ENCODE results near the gene TMEM258.

TMEM258 gene

DNA sequence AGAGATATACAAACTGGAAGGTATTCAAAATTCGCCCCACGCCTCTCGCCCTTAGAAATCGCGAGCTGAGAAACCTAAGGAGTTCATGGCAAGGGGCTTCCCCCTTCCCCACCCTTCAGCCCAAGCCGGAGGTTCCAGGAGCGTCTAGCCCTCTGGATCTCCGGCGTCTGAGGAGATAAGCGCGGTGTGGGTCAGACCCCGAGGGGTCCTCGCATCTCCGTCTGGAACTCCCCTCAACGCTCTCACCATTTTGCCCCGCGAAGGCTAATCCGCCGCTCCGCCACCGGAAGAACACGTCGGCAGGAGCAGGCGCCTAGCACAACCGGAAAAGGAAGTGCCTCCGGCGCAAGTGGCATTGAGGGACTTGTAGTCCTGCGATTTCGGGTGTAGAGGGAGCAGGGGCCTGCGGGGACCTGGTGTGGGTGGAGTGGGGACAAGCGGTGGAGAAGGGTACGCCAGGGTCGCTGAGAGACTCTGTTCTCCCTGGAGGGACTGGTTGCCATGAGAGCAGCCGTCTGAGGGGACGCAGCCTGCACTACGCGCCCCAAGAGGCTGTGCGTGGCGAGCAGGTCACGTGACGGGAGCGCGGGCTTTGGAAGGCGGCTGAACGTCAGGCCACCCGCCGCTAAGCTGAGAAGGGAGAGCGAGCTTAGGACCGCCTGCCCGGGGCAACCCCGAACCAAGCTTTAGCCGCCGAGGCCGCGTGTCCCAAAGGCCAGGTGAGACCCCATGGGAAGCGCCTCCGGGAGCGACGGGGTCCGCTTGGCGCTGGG lies at the start of gene TMEM258, which contains the start of gene FEN1:
TSS of gene TMEM258 (minus strand) at position 290 of the 773 bp plus-strand sequence. CDS start at position 249, 41 bp downstream.
TSS of gene FEN1 (plus strand) at position 602 of the 773 bp plus-strand sequence. CDS start 2,451 bp downstream, outside the sequence.
- peak; percentile 83 to 89 for DNase-seq

DNA sequence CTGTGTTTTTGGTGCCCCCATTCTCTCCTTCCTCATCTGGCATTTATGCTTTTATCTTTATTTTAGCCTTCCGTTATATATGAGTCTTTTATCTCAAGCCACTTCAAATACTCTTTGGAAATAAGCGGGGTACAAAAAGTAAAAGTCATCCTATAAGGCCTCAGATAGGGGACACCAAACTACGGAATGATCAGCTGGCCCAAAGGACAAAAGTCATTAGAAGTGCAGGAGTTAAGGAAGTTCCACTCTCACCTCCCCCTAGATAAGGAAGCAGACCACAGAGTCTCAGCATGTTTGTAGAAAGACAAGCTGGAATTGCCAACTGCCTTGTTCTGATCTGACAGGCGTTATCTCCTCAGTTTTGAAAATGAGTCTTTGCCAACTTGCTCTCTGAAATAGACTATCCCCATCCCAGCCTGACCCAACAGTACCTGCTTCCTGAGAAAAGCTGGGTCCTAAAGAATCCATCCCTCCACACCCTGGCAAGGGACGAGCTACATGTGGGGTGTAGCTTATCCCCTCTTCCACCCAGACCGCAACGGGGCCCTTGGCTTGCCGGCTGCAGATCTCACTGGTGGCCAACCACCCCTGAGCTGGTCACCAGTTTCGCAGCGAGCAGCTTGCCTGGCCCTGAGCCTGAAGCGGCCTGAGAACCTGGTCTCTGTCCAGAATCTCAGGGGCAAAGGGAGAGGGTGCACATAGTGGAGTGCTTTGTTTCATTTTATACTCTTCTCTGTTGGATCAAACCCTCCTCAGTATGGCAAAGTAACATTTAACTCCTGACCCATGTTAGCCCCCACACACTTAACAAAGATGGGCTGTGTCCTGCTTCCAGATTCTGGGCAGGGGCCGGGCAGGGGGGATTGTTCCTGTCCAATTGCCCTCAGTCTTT lies 49.5 kb upstream of the TMEM258 start:
- DNase-seq: no peak

DNA sequence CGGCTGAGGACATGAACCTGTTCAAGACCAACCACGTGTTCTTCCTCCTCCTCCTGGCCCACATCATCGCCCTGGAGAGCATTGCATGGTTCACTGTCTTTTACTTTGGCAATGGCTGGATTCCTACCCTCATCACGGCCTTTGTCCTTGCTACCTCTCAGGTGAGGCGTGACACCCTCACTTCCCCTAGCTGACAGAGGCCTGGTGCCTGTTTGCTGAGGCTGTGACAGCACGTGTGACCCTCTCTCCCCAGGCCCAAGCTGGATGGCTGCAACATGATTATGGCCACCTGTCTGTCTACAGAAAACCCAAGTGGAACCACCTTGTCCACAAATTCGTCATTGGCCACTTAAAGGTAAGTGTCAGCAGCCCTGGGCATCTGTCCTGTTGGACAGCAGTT lies 48.0 kb upstream of the TMEM258 start:
- DNase-seq: no peak

DNA sequence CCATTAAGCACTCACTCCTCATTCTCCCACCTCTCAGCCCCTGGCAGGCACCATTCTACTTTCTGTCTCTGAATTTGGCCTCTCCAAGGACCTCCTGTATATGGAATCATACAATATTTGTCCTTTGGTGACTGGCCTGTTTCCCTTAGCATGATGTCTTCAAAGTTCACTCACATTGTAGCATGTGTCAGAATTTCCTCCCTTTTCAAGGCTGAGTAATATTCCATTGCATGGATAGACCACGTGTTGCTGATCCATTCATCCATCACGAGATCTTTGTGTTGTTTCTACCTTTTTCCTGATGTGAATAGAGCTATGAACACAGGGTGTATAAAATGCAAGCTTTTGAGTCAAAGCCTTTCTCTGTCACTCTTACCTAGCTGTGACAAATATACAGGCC lies 47.3 kb upstream of the TMEM258 start:
- DNase-seq: no peak

DNA sequence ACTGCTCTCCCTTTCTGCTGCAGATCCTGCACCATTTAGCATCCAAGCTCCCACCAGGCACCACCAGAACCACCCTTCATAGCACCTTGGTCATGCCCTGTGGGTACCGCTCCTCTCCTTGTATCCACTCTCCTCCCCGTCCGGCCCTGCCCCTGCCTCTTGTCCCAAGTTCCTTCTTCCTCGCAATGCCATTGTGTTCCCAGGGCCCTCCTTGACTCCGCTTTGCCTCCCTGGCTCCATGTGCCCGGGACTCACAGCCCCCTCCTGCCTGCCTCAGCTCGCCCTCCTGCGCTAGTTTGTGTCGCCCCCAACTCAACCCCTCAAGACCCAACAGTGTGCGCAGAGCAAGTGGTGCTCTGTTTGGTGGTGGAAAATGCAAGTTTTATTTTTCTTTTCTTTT lies 46.5 kb upstream of the TMEM258 start:
- DNase-seq: no peak

DNA sequence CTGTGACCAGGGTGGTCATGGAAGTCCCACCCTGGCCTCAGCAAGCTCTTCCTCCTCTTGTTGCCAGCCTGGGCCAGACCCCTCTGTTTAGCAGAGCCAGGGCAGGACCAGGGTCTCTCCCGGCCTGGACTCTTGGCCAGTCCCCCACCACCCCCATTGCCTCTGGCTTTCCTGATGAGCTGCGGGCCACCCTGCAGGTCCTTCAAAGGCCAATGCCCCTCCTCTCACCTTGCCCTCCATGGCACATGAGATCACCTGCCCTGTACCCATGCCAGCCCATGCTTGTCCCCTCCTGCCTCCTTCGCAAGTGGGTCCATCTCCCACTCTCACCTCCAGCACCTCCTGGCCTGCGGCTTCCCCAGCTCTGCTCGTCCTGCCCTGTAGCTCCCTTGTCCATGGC lies 46.1 kb upstream of the TMEM258 start:
- no peak for DNase-seq

DNA sequence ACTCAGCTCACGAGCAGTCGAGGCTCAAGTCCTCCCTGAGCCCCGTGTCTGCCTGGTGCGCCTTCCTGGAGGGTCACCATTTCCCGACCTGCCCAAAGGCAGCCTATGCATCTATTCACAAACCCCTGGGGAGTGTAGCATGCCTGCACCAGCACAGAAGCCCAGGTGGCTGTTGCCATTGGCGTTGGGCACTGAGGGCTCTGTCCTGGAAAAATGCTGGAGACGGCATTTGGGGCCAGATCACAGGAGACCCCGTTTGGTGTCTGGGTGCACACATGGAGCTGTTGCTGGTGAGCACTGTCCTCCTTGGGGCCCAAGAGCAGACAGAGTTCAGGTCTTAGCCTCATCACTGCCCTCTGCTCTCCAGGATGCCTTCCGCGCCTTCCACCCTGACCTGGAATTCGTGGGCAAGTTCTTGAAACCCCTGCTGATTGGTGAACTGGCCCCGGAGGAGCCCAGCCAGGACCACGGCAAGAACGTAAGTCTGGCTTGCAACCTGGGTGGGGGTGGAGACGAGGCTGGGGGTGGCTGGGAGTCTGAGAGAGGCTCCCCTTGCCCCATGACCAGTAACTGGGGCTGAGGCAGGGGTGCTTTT lies 45.1 kb upstream of the TMEM258 start:
- DNase-seq: no peak

DNA sequence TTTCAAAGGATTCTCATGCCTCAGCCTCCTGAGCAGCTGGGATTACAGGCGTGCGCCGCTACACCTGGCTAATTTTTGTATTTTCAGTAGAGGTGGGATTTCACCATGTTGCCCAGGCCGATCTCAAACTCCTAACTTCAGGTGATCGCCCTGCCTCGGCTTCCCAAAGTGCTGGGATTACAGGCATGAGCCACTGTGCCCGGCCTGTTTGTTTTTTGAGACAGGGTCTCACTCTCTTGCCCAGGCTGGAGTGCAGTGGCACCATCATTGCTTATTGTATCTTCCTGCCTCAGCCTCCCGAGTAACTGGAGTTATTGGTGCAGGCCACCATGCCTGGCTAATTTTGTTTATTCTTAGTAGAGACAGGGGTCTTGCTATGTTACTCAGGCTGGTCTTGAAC lies 43.8 kb upstream of the TMEM258 start:
- DNase-seq: no peak

DNA sequence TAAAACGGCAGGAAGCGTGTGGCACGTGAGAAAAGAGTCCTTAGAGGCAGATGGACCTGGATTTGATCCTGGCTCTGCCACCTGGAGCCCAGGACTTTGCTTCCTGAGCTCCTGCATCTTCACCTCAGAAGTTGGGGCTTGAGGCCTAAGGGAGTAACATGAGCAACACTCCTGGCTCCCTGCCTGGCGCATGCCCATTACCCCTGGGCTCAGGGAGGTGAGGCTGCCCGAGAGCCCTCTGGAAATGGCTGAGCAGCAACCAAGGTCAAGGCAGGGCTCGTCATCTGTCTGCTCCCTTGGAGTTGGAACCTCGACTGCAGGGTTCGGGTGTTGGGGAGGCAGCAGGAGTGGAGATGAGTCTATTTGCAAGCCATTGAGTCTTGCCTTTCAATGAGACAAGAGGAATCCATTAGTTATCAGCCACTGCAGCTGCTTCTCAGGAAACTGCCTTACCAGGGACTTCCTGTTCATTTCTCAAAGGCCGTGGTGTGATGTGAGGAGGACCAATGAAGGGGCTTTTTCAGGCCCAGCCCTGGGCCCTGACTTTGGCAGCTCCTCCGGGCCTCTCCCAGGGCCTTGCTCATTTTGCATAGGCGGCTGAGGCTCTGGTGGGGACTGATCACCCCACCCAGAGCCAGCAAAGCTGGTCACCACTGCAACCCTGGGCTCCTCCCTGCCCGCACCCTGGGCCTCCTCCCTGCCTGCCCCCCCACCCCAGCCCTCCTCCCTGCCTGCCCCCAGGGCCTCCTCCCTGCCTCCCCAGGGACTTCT lies 42.1 kb upstream of the TMEM258 start:
- DNase-seq: peak; percentile 83 to 91

DNA sequence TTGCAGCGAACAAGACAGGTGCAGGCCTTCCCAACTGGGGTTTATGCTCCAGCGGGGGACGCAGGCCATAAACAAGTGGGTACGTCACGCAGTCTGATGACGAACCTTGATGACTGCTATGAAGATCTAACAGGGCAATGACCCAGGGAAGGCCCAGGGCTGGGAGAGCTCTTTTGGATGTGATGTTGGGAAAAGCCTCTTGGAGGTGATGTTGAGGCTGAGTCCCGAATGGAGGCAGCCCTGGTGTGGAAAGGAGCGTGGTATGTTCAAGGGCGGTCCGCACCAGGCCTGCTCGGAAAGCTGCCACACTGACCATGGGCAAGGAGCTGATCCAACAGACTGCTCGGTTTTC lies 41.5 kb upstream of the TMEM258 start:
- no peak for DNase-seq

DNA sequence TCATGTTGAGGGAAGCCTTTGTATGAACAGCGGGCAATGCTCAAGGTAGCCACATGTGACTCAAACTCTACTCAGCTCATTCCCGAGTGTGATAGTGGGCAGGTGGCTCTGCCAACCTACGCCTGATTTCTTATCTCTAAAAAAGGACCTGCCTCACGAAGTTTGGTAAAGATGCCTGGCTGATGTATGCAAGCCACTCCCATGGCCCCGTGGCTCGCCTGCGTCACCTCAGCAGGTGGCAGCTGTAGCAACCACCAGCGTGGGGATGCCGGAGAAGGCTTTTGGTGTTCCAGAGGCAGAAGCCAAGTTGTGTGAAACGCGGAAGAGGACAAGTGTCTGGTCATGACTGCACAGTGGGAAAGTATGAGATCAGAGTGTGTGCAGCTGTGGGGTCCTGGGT lies 41.1 kb upstream of the TMEM258 start:
- no peak for DNase-seq

DNA sequence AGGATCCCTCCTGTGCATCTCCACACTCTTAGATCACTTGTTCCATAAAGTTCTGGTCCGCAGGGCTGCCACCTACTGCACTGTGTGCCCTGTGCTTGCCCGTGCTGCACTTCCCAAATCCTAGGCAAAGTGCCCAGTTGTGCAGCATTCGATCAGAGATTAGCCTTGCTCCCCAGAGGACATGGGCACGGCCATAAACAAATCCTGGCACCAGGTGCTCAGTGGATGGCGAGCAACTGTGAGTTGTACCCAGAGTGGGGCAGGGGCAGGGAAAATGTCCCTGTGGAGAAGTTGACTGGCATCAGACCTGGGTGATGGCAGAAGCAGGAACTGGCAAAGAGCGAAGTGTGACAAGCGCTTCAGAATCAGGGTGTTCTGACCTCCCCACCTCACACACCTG lies 40.4 kb upstream of the TMEM258 start:
- no peak for DNase-seq

DNA sequence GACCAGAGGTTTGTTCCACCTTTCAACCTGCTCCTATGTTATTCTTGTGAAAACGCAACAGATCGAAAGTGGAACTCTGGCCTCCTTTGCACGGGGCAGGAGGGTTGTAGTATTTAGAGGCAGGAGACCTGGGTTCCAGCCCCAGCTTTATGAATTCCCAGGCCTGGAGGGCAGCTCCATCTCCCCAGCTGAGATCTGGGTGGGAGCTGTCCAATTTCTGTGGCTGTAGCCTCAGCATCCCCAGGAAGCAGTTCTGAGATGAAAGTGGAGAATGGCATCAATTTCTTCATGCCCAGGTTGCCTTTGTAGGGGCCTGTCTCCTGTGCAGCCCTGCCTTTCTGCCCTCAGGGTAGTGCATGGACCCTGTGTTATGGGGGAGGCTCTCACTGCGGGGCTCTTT lies 39.8 kb upstream of the TMEM258 start:
- DNase-seq: no peak

DNA sequence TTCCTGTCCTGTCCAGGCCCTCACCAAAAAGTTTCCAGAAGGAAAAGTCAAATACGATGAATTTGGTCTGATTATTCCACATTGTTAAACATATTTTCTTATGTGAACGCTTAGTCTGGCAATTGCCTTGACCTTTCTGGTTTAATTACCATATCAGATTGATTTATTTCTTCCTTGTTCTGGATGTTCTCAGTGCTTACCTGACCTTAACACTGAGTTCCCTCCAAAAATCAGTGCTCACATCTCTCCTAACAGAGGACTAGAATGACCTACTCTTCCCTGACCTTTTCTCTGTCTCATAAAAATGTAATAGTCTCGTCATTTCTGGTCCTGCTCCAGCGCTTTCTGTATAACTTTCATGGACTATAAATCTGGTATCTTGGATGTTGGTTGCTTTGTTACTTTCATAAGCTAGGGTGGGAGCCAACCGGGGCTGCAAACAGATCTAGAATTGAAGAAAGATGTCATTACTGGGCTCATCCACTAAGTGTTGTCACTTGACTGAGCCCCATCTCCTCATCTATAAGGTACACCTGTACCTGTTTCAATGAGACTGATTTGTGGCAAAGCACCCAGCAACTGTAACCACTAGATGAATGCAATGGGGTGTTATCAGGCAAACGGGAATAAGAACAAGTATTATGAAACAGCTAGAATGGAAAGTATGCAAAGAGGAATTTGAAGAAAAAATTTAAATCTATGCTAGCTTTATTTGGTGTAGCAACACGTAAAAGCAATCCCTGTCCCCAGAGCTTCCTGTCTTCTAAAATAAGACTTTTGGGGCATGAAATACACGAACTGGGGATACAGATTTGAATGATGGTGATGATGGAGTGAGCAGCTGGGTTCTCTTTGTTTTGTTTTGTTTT lies 38.1 kb upstream of the TMEM258 start:
- no peak for DNase-seq

DNA sequence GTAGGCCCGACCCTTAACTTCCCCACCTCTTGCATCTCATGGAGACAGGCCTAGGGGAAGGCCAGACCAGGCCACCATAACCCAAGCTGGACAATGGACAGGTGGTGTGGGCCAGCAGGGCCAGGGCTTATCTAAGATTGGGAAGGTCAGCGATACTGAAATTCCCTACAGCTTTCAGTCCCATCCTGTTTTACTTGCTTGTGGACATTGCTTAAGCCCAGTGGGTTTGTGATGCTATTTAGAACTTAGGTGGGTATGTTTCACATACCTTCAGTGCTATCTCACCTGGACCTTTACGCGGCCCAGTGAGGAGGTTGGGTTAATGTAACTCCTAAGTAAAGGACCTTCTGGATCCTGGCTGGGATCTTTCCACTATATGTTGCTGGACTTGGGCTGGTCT lies 37.4 kb upstream of the TMEM258 start:
- no peak for DNase-seq

DNA sequence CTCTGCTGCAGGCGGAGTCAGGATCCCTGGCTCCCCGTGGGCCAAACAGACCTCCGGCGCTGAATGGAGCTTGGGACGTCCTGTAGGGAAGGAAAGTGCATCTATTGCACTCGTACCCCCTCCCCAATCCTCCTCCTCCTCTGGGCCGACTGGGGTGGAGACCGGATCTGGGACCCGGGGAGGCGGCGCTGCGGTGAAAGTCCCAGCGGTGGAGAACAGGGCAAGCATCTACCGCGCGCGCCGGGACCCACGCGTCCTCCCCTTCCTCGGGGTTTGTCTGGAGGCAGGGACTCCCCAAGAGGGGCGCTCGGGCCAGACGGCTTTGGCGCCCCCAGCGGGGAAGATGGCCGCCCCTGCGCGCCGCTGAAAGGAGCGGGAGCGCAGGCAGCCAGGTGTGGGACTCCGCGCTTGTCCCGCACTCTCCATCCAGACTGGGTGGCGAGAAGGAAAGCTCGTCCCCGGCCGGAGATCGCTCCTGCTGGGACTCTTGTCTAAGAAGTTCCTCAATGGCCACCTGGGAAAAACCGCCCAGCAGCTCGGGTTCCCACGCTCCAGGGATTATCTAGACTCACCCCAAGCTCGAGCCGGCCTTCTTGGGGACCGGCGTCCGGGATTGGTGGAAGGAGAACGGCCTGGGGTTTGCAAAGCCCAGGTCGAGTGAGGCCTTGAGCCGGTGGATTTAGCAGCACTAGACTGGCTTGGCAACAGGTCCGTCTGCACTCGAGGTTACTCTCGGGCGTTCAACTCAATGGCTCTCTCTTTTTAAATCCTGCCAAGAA lies 36.4 kb upstream of the TMEM258 start:
- peak in 1 of 2 experiments; percentile 22 for DNase-seq

DNA sequence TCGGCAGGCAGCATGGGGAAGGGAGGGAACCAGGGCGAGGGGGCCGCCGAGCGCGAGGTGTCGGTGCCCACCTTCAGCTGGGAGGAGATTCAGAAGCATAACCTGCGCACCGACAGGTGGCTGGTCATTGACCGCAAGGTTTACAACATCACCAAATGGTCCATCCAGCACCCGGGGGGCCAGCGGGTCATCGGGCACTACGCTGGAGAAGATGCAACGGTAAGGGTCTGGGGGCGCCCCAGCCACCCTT lies 35.9 kb upstream of the TMEM258 start:
- DNase-seq: no peak

DNA sequence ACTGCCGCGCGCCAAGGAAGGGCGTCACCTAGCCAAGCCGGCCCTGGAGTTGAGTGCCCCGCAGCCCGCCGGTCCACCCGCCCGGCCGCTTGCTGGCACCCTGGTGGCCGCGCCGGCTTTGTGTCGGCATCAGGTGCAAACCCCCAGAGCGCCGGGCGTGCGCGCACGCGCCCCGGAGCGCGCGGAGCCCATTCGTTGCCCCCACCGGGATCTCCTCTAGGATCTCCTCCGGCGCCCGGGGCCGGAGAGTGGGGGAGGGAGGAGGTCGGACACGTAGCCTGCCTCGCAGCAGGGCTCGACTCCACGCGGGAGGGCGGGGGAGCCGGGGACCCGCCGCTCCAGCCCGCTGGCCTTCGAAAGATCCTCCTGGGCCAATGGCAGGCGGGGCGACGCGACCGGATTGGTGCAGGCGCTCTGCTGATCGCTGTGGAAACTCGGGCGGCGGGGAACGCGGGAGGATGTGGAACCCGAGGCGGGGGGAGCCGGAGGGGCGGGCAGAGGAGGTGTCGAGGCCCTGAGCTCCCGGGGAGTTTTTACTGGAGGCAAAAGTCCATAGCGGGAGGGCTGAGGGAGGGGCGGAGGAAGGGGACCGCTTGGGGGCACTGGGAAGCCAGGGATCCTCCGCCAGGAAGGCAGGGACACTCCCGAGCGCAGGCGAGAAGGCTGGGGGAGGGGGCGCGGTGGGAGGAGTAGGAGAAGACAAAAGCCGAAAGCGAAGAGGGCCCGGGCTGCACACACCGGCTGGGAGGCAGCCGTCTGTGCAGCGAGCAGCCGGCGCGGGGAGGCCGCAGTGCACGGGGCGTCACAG lies 35.4 kb upstream of the TMEM258 start, which contains the start of gene FADS2:
TSS of gene FADS2 (plus strand) at position 730 of the 808 bp plus-strand sequence. CDS start 91 bp downstream, outside the sequence.
- DNase-seq: peak; percentile 83 to 88

DNA sequence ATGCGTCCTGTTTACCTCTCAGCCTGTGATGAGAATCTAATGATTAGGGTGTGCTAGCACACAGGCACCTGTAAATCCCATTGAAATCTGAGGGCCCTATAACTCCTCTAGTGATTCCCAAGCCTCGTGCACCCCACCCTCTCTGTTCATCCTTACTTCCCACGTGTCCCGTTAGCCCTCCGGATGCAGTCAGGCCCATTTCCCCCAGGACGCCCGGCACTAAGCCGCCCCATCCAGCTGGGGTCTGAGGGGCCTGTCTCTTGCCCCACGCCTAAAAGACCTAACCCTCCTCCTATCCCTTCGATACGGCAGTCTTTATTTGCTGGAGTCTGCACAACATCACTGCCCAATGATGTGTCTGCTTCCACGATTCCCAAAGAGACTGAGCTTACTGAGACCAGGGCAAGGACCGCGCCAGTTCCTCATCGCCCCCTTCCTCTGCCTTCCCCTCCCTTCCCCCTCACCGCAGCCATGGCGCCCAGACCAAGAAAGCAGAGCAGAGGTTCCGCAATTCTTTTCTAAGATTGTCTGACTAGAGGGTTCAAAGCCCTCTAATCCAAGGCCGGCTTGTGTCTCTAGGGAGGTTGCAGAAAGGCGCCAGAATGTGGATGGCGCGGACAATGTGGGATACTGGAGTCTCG lies 34.7 kb upstream of the TMEM258 start:
- peak; percentile 51 to 67 for DNase-seq

DNA sequence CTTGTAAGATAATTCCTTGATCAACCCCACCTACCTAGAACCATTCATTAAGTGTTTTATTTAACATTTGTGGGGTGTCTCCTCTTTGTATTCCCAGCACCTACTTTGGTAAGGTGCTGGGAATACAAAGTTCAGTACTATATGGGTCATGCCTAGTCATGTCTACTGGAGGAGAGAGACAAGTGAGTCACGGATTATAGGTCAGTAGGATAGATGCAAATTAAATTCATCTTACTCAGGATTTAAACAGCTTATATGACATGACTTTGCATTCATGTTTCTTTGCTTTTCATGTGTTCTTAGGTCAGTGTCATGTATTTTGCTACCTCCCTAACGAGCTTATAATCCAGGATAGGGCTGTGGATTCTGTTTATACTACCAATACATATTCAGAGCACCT lies 27.8 kb upstream of the TMEM258 start:
- DNase-seq: no peak

All from AML-193 (cell line).